ENCODE results near the gene METTL27. TPM values are rescaled to one million over a fixed set of nuclear protein-coding genes. Genes with fewer than 3 reads are reported as not detected.

Gene METTL27
- total and polyA plus RNA-seq, 2 of the 8 experiments (the other 6 are each of a cell fraction or from before 2014, with no cell fraction given), result 6.2 to 12.0 TPM

DNA sequence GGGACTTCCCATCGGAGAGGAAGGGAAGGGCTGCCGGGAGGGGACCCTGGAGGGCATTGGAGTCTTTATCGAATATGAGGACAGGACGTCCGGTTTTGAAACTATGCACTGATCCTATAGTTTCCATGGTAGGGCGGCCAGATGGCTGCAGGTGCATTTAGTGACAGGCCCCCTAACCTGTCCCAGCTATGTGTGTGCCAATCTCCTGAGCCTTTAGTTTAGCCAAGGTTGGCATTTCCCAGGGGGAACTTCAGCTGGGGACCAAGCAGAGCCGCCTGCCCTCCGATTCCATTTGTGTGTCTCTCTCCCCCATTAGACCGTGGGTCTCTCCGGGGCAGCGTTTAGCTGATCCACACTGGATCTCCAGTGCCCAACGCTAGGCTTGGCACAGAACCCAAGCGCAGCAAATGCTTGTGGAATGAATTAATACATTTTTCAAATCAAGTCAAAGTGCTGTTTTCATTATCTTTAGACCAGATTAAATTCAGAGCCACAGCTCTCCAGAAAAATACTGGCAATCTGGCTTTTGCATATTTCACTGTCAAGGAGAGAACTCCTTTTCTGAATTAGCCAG is 38.5 kb upstream of the METTL27 start:
- ChIA-PET CTCF (ENCODE audit: partially characterized antibody) (interaction anchor here (0.6 to 6.5 kb wide), 9 partner anchors 10 to 274 kb away, joined by 3 to 34 read pairs (median 3); partner anchors contain the start of gene ELN), POLR2A (ENCODE audit: partially characterized antibody) (interaction anchor here (2.2 kb wide), 1 partner anchor 22 kb away, joined by 8 read pairs; no protein-coding TSS in a partner anchor)
- Histone ChIP-seq H3K23ac (ENCODE audit: insufficient read length) (no peak overlapping the region), H3K23me2 (ENCODE audit: low read depth, low read length) (no peaks in the 10 kb centered on the region), H2BK12ac (ENCODE audit: low read depth, low read length) (no peak overlapping the region), H3K4me3 (ENCODE audit: extremely low read depth in 1 of 4, insufficient read depth in 2 of 4, low read depth in 3 of 4, low read length in 4 of 4) (no peak overlapping the region), H2BK120ac (replicated peaks; ENCODE audit: low read depth, low read length) (no peak overlapping the region), H3K9me3 (ENCODE audit: insufficient read depth in 2 of 2, low read depth in 1 of 2, low read length in 1 of 2) (no peaks in the 10 kb centered on the region), H2BK15ac (ENCODE audit: low read length) (no peak overlapping the region), H3K36me3 (ENCODE audit: control insufficient read depth in 2 of 4, insufficient read depth in 4 of 4, low read length in 3 of 4) (no peaks in the 10 kb centered on the region), H3K18ac (ENCODE audit: extremely low read depth, low read length) (no peak overlapping the region), H4K8ac (ENCODE audit: extremely low read depth, insufficient read depth, low read length) (no peak overlapping the region), H3K79me1 (ENCODE audit: low read depth, low read length) (no peaks in the 10 kb centered on the region), H2AK5ac (ENCODE audit: low read depth, low read length) (no peak overlapping the region), H3K9ac (replicated peaks in 1 of 4; ENCODE audit: extremely low read depth in 1 of 4, low read depth in 3 of 4, low read length in 3 of 4) (no peak overlapping the region), H4K20me1 (replicated peaks in 1 of 2; ENCODE audit: control insufficient read depth in 1 of 2, insufficient read depth in 2 of 2, low read length in 2 of 2) (no peaks in the 10 kb centered on the region), H3K4me2 (ENCODE audit: insufficient read depth in 1 of 2, low read depth in 2 of 2, low read length in 2 of 2) (no peak overlapping the region), H3K4me1 (replicated peaks in 1 of 4; ENCODE audit: control insufficient read depth in 3 of 4, insufficient read depth in 4 of 4, low read length in 3 of 4) (no peaks in the 10 kb centered on the region), H3K4ac (replicated peaks; ENCODE audit: insufficient read length, low read depth, low read length) (no peak overlapping the region), H4K91ac (replicated peaks; ENCODE audit: insufficient read length, low read length) (no peak overlapping the region), H4K5ac (ENCODE audit: insufficient read length, low read depth, low read length) (no peak overlapping the region), H3K27me3 (replicated peaks in 1 of 4; ENCODE audit: control insufficient read depth in 3 of 4, extremely low read depth in 1 of 4, insufficient read depth in 3 of 4, low read length in 3 of 4) (no peaks in the 10 kb centered on the region), H2AFZ (ENCODE audit: low read length) (no peak overlapping the region), H2BK5ac (ENCODE audit: low read depth, low read length) (no peak overlapping the region), H3K56ac (replicated peaks; ENCODE audit: insufficient read length, low read depth, low read length) (no peak overlapping the region), H3K14ac (ENCODE audit: insufficient read length) (no peak overlapping the region), H3K27ac (ENCODE audit: low read depth, low read length) (no peak overlapping the region), H3K79me2 (ENCODE audit: control insufficient read depth in 1 of 2, insufficient read depth in 2 of 2, low read length in 2 of 2) (no peaks in the 10 kb centered on the region), H2BK20ac (ENCODE audit: low read length) (no peak overlapping the region)
- WGBS, 2 experiments (ENCODE audit: extremely low coverage in 1 of 2, insufficient coverage in 1 of 2, insufficient read length in 1 of 2, insufficient replicate concordance in 2 of 2, low coverage in 1 of 2, low lambda C conversion rate in 2 of 2, missing lambda C conversion rate in 1 of 2), result 89% methylated on average over 13 of the region's 13 CpGs; no CpG with 5 or more reads in 1 of the 2 experiments
- FAIRE-seq (no peak), DNase-seq (ENCODE audit: low read depth in 1 of 2, low spot score in 2 of 2) (no peak)
- TF ChIP-seq POLR2AphosphoS5 (IDR thresholded peaks at IDR 0.05; ENCODE audit: low read depth, low read length) (no peak), RFX5 (IDR thresholded peaks at IDR 0.05; ENCODE audit: borderline replicate concordance, low read depth, low read length) (no peak), RNF2 (IDR thresholded peaks at IDR 0.05; ENCODE audit: borderline replicate concordance, low read depth, low read length, missing control alignments, poor library complexity, severe bottlenecking) (no peak), SAP30 (IDR thresholded peaks at IDR 0.05; ENCODE audit: insufficient read depth, insufficient replicate concordance, low read length) (no peak), CBX8 (IDR thresholded peaks at IDR 0.05; ENCODE audit: borderline replicate concordance, low read depth, low read length) (no peak), EGR1 (IDR thresholded peaks at IDR 0.05; ENCODE audit: borderline replicate concordance, low read depth, low read length) (no peak), RXRA (IDR thresholded peaks at IDR 0.05; ENCODE audit: insufficient read depth, low read depth, low read length) (no peak), FOSL1 (IDR thresholded peaks at IDR 0.05; ENCODE audit: insufficient read depth, low read depth, low read length) (no peak), EZH2 (IDR thresholded peaks at IDR 0.05; ENCODE audit: low read depth, low read length, severe bottlenecking) (no peak), NRF1 (IDR thresholded peaks at IDR 0.05; ENCODE audit: low read depth, low read length) (no peak), BCL11A (IDR thresholded peaks at IDR 0.05; ENCODE audit: low read depth in 2 of 2, low read length in 2 of 2) (no peak)
- TF ChIP-seq, protein P1, sequence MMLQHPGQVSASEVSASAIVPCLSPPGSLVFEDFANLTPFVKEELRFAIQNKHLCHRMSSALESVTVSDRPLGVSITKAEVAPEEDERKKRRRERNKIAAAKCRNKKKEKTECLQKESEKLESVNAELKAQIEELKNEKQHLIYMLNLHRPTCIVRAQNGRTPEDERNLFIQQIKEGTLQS (IDR thresholded peaks at IDR 0.05; ENCODE audit: insufficient read depth, low read depth, low read length), result no peak

Data from H1 (cell line).